HepG2 (cell line): ENCODE data around the gene PTAR1. TPM values are rescaled to one million over a fixed set of nuclear protein-coding genes. Genes with fewer than 3 reads are reported as not detected.

ENCODE experiments used
- ETS1 ChIP-seq: sonication (generic); formaldehyde crosslinking; IDR thresholded peaks from 2 replicates; pipeline ENCODE4 v1.4.0; 2020; ENCODE audit warnings: missing genetic modification reagents
- GLI4 ChIP-seq: sonication (generic); formaldehyde crosslinking; IDR thresholded peaks from 2 replicates; pipeline ENCODE4 v1.5.1; 2020; ENCODE audit warnings: missing genetic modification reagents, mild to moderate bottlenecking, moderate library complexity, borderline replicate concordance
- GLMP ChIP-seq: sonication (generic); formaldehyde crosslinking; IDR thresholded peaks from 2 replicates; pipeline ENCODE4 v1.9.0; 2021; ENCODE audit warnings: missing genetic modification reagents, mild to moderate bottlenecking, borderline replicate concordance
- HNF4A ChIP-seq: sonication (generic); formaldehyde crosslinking; IDR thresholded peaks from 2 replicates; pipeline ENCODE4 v1.4.0; 2020; ENCODE audit warnings: missing genetic modification reagents
- MAFF ChIP-seq: IDR thresholded peaks from 2 replicates; pipeline ENCODE4 v1.6.1; 2011; ENCODE audit warnings: low read depth, low read length, improper control_type of control experiment
- MTF1 ChIP-seq: sonication (generic); formaldehyde crosslinking; IDR thresholded peaks from 2 replicates; pipeline ENCODE4 v1.5.0; 2020; ENCODE audit warnings: missing genetic modification reagents
- NFE2 ChIP-seq: sonication (generic); formaldehyde crosslinking; IDR thresholded peaks from 2 replicates; pipeline ENCODE4 v1.4.0; 2020; ENCODE audit warnings: missing genetic modification reagents
- POGZ ChIP-seq: sonication (generic); formaldehyde crosslinking; IDR thresholded peaks from 2 replicates; pipeline ENCODE4 v1.4.0; 2020; ENCODE audit warnings: mild to moderate bottlenecking, missing genetic modification reagents
- RNF2 ChIP-seq: fragments of 450-650 bp; conservative IDR thresholded peaks from 2 replicates; pipeline ENCODE4 v1.6.1; 2016; ENCODE audit warnings: low read depth
- SMAD9 ChIP-seq: sonication (generic); formaldehyde crosslinking; IDR thresholded peaks from 2 replicates; pipeline ENCODE4 v1.5.1; 2020; ENCODE audit warnings: mild to moderate bottlenecking, missing genetic modification reagents
- SP140L ChIP-seq: sonication (generic); formaldehyde crosslinking; IDR thresholded peaks from 2 replicates; pipeline ENCODE4 v1.4.0; 2020; ENCODE audit warnings: missing genetic modification reagents, borderline replicate concordance
- SRSF4 ChIP-seq: fragments of 200-400 bp; formaldehyde crosslinking; IDR thresholded peaks from one replicate; pipeline ENCODE4 v1.6.1; 2018; ENCODE audit warnings: mild to moderate bottlenecking, low read depth, low read length, moderate library complexity; ENCODE audit not compliant: poor library complexity, severe bottlenecking
- TIGD3 ChIP-seq: sonication (generic); formaldehyde crosslinking; IDR thresholded peaks from 2 replicates; pipeline ENCODE4 v1.5.1; 2020; ENCODE audit warnings: mild to moderate bottlenecking, missing genetic modification reagents, borderline replicate concordance
- XBP1 ChIP-seq: sonication (generic); formaldehyde crosslinking; IDR thresholded peaks from 2 replicates; pipeline ENCODE4 v1.5.0; 2020; ENCODE audit warnings: missing genetic modification reagents
- ZFP62 ChIP-seq: sonication (generic); formaldehyde crosslinking; IDR thresholded peaks from 2 replicates; pipeline ENCODE4 v1.4.0; 2020; ENCODE audit warnings: missing genetic modification reagents
- ZFY ChIP-seq: sonication (generic); formaldehyde crosslinking; IDR thresholded peaks from 2 replicates; pipeline ENCODE4 v1.4.0; 2020; ENCODE audit warnings: missing genetic modification reagents
- ZNF260 ChIP-seq: sonication (generic); formaldehyde crosslinking; IDR thresholded peaks from 2 replicates; pipeline ENCODE4 v1.4.0; 2020; ENCODE audit warnings: missing genetic modification reagents, low read depth, mild to moderate bottlenecking, borderline replicate concordance
- ZNF383 ChIP-seq: sonication (generic); formaldehyde crosslinking; IDR thresholded peaks from 2 replicates; pipeline ENCODE4 v1.4.0; 2020; ENCODE audit warnings: missing genetic modification reagents, mild to moderate bottlenecking, borderline replicate concordance
- ZNF510 ChIP-seq: sonication (generic); formaldehyde crosslinking; IDR thresholded peaks from 2 replicates; pipeline ENCODE4 v1.4.0; 2020; ENCODE audit warnings: low read depth, mild to moderate bottlenecking, missing genetic modification reagents
- ZNF580 ChIP-seq: IDR thresholded peaks from 2 replicates; pipeline ENCODE4 v1.6.1; 2016; ENCODE audit warnings: low read depth, borderline replicate concordance
- ZNF589 ChIP-seq: sonication (generic); formaldehyde crosslinking; conservative IDR thresholded peaks from 2 replicates; pipeline ENCODE4 v1.8.0; 2022; ENCODE audit warnings: mild to moderate bottlenecking, moderate library complexity, missing genetic modification reagents
- ZNF639 ChIP-seq: conservative IDR thresholded peaks from 2 replicates; pipeline ENCODE4 v1.6.1; 2018; ENCODE audit warnings: missing genetic modification reagents
- ZNF704 ChIP-seq: sonication (generic); formaldehyde crosslinking; IDR thresholded peaks from 2 replicates; pipeline ENCODE4 v1.8.1; 2023; ENCODE audit warnings: mild to moderate bottlenecking, inconsistent platforms, moderate library complexity, missing genetic modification reagents, borderline replicate concordance
- polyA plus RNA-seq, 8 experiments: library from polyadenylated mRNA; depleted of rRNA in 3 of 8; stranded (reverse) in 7 of 8; unstranded in 1 of 8; fragments of >200 nt; fragmentation: Illumina TruSeq in 4 of 8; extraction: Trizol in 4 of 8; gene quantifications; 2 replicates each; pipeline versions ENCODE4 v1.2.1 to v1.2.3, GENCODE V29; 2011 to 2016; ENCODE audit warnings: low read depth in 4 of 8, missing spikeins in 1 of 8, mixed read lengths in 1 of 8; ENCODE audit not compliant: insufficient read depth in 1 of 8
- total RNA-seq, 5 experiments: library from RNA; depleted of rRNA; stranded (reverse); fragments of >200 nt; fragmentation: Illumina TruSeq; extraction: Trizol; gene quantifications; 2 replicates each; pipeline ENCODE4 v1.2.3, GENCODE V29; 2016; ENCODE audit warnings: low read depth in 1 of 5

Gene PTAR1
- total and polyA plus RNA-seq, 2 of the 13 experiments (the other 11 are each of a cell fraction or from before 2014, with no cell fraction given), result 26.5 to 42.1 TPM

GRCh38 chr9:69759421-69760277 is at the start of gene PTAR1 (continued):
- no peak for TF ChIP-seq GLMP (CRISPR knock-in tag)
- TF ChIP-seq ZFP62 (CRISPR knock-in tag), result no peak
- TF ChIP-seq SMAD9 (CRISPR knock-in tag), result no peak
- no peak for TF ChIP-seq HNF4A (CRISPR knock-in tag)
- no peak for TF ChIP-seq ZNF383 (CRISPR knock-in tag)
- TF ChIP-seq ZFY, result peak; percentile 86
- no peak for TF ChIP-seq ZNF510
- TF ChIP-seq XBP1 (CRISPR knock-in tag), result no peak
- TF ChIP-seq ZNF260 (CRISPR knock-in tag), result no peak
- no peak for TF ChIP-seq ZNF639 (CRISPR knock-in tag)
- TF ChIP-seq ETS1 (CRISPR knock-in tag), result no peak
- TF ChIP-seq ZNF589 (CRISPR knock-in tag), result no peak
- TF ChIP-seq MAFF, result no peak
- no peak; the same call in 1 of the 2 replicates for TF ChIP-seq POGZ
- TF ChIP-seq SRSF4, result no peak
- TF ChIP-seq GLI4 (CRISPR knock-in tag), result peak; percentile 53; the same call in 1 of the 2 replicates
- no peak for TF ChIP-seq NFE2
- 0 out of 2 replicates have a peak, but pooled peaks have one; percentile 19 for TF ChIP-seq ZNF580 (CRISPR knock-in tag)
- TF ChIP-seq TIGD3 (CRISPR knock-in tag), result 0 out of 2 replicates have a peak, but pooled peaks have one; percentile 28
- no peak for TF ChIP-seq MTF1 (CRISPR knock-in tag)
- no peak for TF ChIP-seq RNF2
- no peak; the same call in 1 of the 2 replicates for TF ChIP-seq SP140L
- no peak for TF ChIP-seq ZNF704 (CRISPR knock-in tag)
